Measurements from ENCODE around the gene LCN15. TPM values are rescaled to one million over a fixed set of nuclear protein-coding genes. Genes with fewer than 3 reads are reported as not detected.

LCN15 gene
- total RNA-seq, 1 experiment from 2014 or later, result not detected

GRCh38 chr9:136808075-136808805 lies 43.9 kb upstream of the LCN15 start:
- Histone ChIP-seq H3K9me2 (replicated peaks; ENCODE audit: low read length) (no peaks in the 10 kb centered on the region), H3K27me3 (ENCODE audit: low read length) (no peaks in the 10 kb centered on the region), H3K4me2 (ENCODE audit: low read length) (peak overlapping the region; percentile 93), H3K27ac (ENCODE audit: low read length) (no peak overlapping the region), H3F3A (ENCODE audit: low read length, unreplicated experiment) (no peaks in the 10 kb centered on the region), H3K9ac (ENCODE audit: low read length) (peak overlapping the region; percentile 86), H3K4me1 (ENCODE audit: insufficient read depth, low read length) (peaks cover 17% of the 10 kb centered on the region), H3K4me3 (ENCODE audit: low read length) (peak overlapping the region; percentile 72), H3K79me2 (ENCODE audit: low read length) (peaks cover 66% of the 10 kb centered on the region), H2AFZ (ENCODE audit: low read length) (0 out of 2 replicates have a peak overlapping the region, but pooled peaks have one; percentile 42), H4K20me1 (ENCODE audit: low read length) (peaks cover 7% of the 10 kb centered on the region; the same call in 1 of the 2 replicates), H3K9me3 (ENCODE audit: low read length) (no peaks in the 10 kb centered on the region), H3K36me3 (ENCODE audit: low read depth, low read length) (peaks cover 8% of the 10 kb centered on the region; the same call in 1 of the 2 replicates)
- CTCF ChIA-PET, result no interaction called here
- POLR2A ChIA-PET (ENCODE audit: unreplicated experiment), result no interaction called here
- TF ChIP-seq EZH2 (IDR thresholded peaks at IDR 0.05; ENCODE audit: low read length, unreplicated experiment) (no peak), CTCF (conservative IDR thresholded peaks at IDR 0.05; ENCODE audit: low read depth, low read length) (no peak), EZH2phosphoT487 (IDR thresholded peaks at IDR 0.05; ENCODE audit: borderline replicate concordance, low read length) (no peak)
- intact Hi-C loops (cut with micrococcal nuclease), result no loop called here
- BruUV-seq (replicated peaks), result no TSS peak
- peak; percentile 18 for ATAC-seq
- DNase-seq, result no peak

- H3K4me1 ChIP-seq (ENCODE audit: insufficient read depth, low read length), result peaks cover 17% of the 10 kb centered on the region
- POLR2A ChIA-PET (ENCODE audit: unreplicated experiment), result no interaction called here
- ATAC-seq, result peak; percentile 75
These were observed 43.2 kb upstream of the LCN15 start, which contains the start of gene RABL6 for GRCh38 chr9:136807281-136808074. TSS of gene RABL6 (plus strand) at chr9:136807948. CDS start at chr9:136808197, 249 bp downstream.

More at GRCh38 chr9:136807281-136808074, 43.2 kb upstream of the LCN15 start, which contains the start of gene RABL6:
- CTCF ChIA-PET, result interaction anchor here (0.7 kb wide), 1 partner anchor 37 kb away, joined by 3 read pairs; no protein-coding TSS in a partner anchor
- Histone ChIP-seq H3K4me2 (ENCODE audit: low read length) (peak within 1 kb of the TSS; percentile 98), H3K4me3 (ENCODE audit: low read length) (peak within 1 kb of the TSS; percentile 85), H3K27ac (ENCODE audit: low read length) (peak within 1 kb of the TSS; percentile 34; the same call in 1 of the 2 replicates), H3K27me3 (ENCODE audit: low read length) (no peaks in the 10 kb centered on the region), H4K20me1 (ENCODE audit: low read length) (peaks cover 7% of the 10 kb centered on the region; the same call in 1 of the 2 replicates), H3K9ac (ENCODE audit: low read length) (peak within 1 kb of the TSS; percentile 91), H3K79me2 (ENCODE audit: low read length) (peaks cover 58% of the 10 kb centered on the region), H3F3A (ENCODE audit: low read length, unreplicated experiment) (no peaks in the 10 kb centered on the region), H3K36me3 (ENCODE audit: low read depth, low read length) (peaks cover 8% of the 10 kb centered on the region; the same call in 1 of the 2 replicates), H2AFZ (ENCODE audit: low read length) (peak within 1 kb of the TSS; percentile 95), H3K9me3 (ENCODE audit: low read length) (no peaks in the 10 kb centered on the region), H3K9me2 (replicated peaks; ENCODE audit: low read length) (no peaks in the 10 kb centered on the region)
- DNase-seq, result peak; percentile 67
- TF ChIP-seq EZH2 (IDR thresholded peaks at IDR 0.05; ENCODE audit: low read length, unreplicated experiment) (no peak), CTCF (conservative IDR thresholded peaks at IDR 0.05; ENCODE audit: low read depth, low read length) (no peak), EZH2phosphoT487 (IDR thresholded peaks at IDR 0.05; ENCODE audit: borderline replicate concordance, low read length) (no peak)
- BruUV-seq (replicated peaks), result TSS peak; percentile 31
- intact Hi-C loops (cut with micrococcal nuclease), result no loop called here

Data from PC-3 (cell line).